Measurements from ENCODE around the gene ZNF460.

The ZNF460 gene

GRCh38 chr19:57280165-57280961 lies at the start of gene ZNF460:
TSS of gene ZNF460 (plus strand) at chr19:57280485. CDS start at chr19:57280807, 322 bp downstream.
- no peaks in the 10 kb centered on the region for H3K27me3 ChIP-seq (ENCODE audit: insufficient read depth, low read length, poor library complexity, severe bottlenecking)
- peaks cover 40% of the 10 kb centered on the region for H4K20me1 ChIP-seq (ENCODE audit: insufficient read depth, low read length, poor library complexity, severe bottlenecking)
- no peaks in the 10 kb centered on the region for H3K9me3 ChIP-seq (ENCODE audit: insufficient read depth, low read depth, low read length)
- H3K4me2 ChIP-seq (ENCODE audit: low read depth, low read length, poor library complexity, severe bottlenecking), result peak within 1 kb of the TSS; percentile 86
- peaks cover 53% of the 10 kb centered on the region for H3K79me2 ChIP-seq (ENCODE audit: insufficient read depth, low read length)
- H3K4me1 ChIP-seq (ENCODE audit: insufficient read depth, low read length, poor library complexity, severe bottlenecking), result peaks cover 12% of the 10 kb centered on the region
- H3K9me2 ChIP-seq (replicated peaks; ENCODE audit: low read depth, low read length), result no peaks in the 10 kb centered on the region
- H3K9ac ChIP-seq (ENCODE audit: low read depth, low read length, poor library complexity, severe bottlenecking), result peak within 1 kb of the TSS; percentile 94
- H2AFZ ChIP-seq (ENCODE audit: low read length), result peak within 1 kb of the TSS; percentile 81
- peak within 1 kb of the TSS; percentile 92 for H3K4me3 ChIP-seq (ENCODE audit: low read length, poor library complexity, severe bottlenecking)
- H3K36me3 ChIP-seq (ENCODE audit: insufficient read depth, low read length), result peaks cover 15% of the 10 kb centered on the region; the same call in 1 of the 2 replicates
- no peaks in the 10 kb centered on the region for H3F3A ChIP-seq (ENCODE audit: low read depth)
- TF ChIP-seq EZH2phosphoT487 (IDR thresholded peaks at IDR 0.05; ENCODE audit: borderline replicate concordance), result no peak
- no peak; the same call in 1 of the 2 replicates for TF ChIP-seq CTCF (conservative IDR thresholded peaks at IDR 0.05; ENCODE audit: low read length)

GRCh38 chr19:57231686-57232085 lies 48.6 kb upstream of the ZNF460 start:
- H3K9me3 ChIP-seq (ENCODE audit: insufficient read depth, low read depth, low read length), result no peaks in the 10 kb centered on the region
- no peaks in the 10 kb centered on the region for H3K79me2 ChIP-seq (ENCODE audit: insufficient read depth, low read length)
- H3K27me3 ChIP-seq (ENCODE audit: insufficient read depth, low read length, poor library complexity, severe bottlenecking), result no peaks in the 10 kb centered on the region
- H3K9ac ChIP-seq (ENCODE audit: low read depth, low read length, poor library complexity, severe bottlenecking), result no peak overlapping the region
- H2AFZ ChIP-seq (ENCODE audit: low read length), result no peak overlapping the region
- H3K4me2 ChIP-seq (ENCODE audit: low read depth, low read length, poor library complexity, severe bottlenecking), result no peak overlapping the region
- no peak overlapping the region for H3K4me3 ChIP-seq (ENCODE audit: low read length, poor library complexity, severe bottlenecking)
- H4K20me1 ChIP-seq (ENCODE audit: insufficient read depth, low read length, poor library complexity, severe bottlenecking), result no peaks in the 10 kb centered on the region
- H3K4me1 ChIP-seq (ENCODE audit: insufficient read depth, low read length, poor library complexity, severe bottlenecking), result peaks cover 34% of the 10 kb centered on the region
- TF ChIP-seq CTCF (conservative IDR thresholded peaks at IDR 0.05; ENCODE audit: low read length) (no peak), EZH2phosphoT487 (IDR thresholded peaks at IDR 0.05; ENCODE audit: borderline replicate concordance) (no peak)
- no peaks in the 10 kb centered on the region for H3K36me3 ChIP-seq (ENCODE audit: insufficient read depth, low read length)
- H3K9me2 ChIP-seq (replicated peaks; ENCODE audit: low read depth, low read length), result no peaks in the 10 kb centered on the region
- 0 out of 2 replicates have a peak, but pooled peaks cover 4% of the 10 kb centered on the region for H3F3A ChIP-seq (ENCODE audit: low read depth)

- Histone ChIP-seq H3K4me3 (ENCODE audit: low read length, poor library complexity, severe bottlenecking) (peak overlapping the region; percentile 51), H3K9me2 (replicated peaks; ENCODE audit: low read depth, low read length) (no peaks in the 10 kb centered on the region), H3F3A (ENCODE audit: low read depth) (0 out of 2 replicates have a peak, but pooled peaks cover 4% of the 10 kb centered on the region), H3K79me2 (ENCODE audit: insufficient read depth, low read length) (no peaks in the 10 kb centered on the region), H2AFZ (ENCODE audit: low read length) (peak overlapping the region; percentile 14; the same call in 1 of the 2 replicates), H3K27me3 (ENCODE audit: insufficient read depth, low read length, poor library complexity, severe bottlenecking) (no peaks in the 10 kb centered on the region), H3K9me3 (ENCODE audit: insufficient read depth, low read depth, low read length) (no peaks in the 10 kb centered on the region), H4K20me1 (ENCODE audit: insufficient read depth, low read length, poor library complexity, severe bottlenecking) (no peaks in the 10 kb centered on the region), H3K36me3 (ENCODE audit: insufficient read depth, low read length) (no peaks in the 10 kb centered on the region), H3K4me1 (ENCODE audit: insufficient read depth, low read length, poor library complexity, severe bottlenecking) (peaks cover 34% of the 10 kb centered on the region), H3K4me2 (ENCODE audit: low read depth, low read length, poor library complexity, severe bottlenecking) (peak overlapping the region; percentile 64), H3K9ac (ENCODE audit: low read depth, low read length, poor library complexity, severe bottlenecking) (no peak overlapping the region)
- no peak for TF ChIP-seq CTCF (conservative IDR thresholded peaks at IDR 0.05; ENCODE audit: low read length)
- TF ChIP-seq EZH2phosphoT487 (IDR thresholded peaks at IDR 0.05; ENCODE audit: borderline replicate concordance), result no peak
Measured at GRCh38 chr19:57233207-57233606, 47.1 kb upstream of the ZNF460 start.
